HG02943 (cell line): ENCODE results near the gene DPP4.

Experiments used
- ATAC-seq: cut with Tn5 transposase; IDR thresholded peaks from one replicate; pipeline ENCODE4 v1.9.1; 2021; ENCODE audit warnings: mild to moderate bottlenecking, low read depth, moderate library complexity; ENCODE audit not compliant: unreplicated experiment

DPP4 gene

GRCh38 chr2:162086904-162087303 is 12.9 kb upstream of the DPP4 start:
- ATAC-seq: no peak

GRCh38 chr2:162085090-162085891 is 11.3 kb upstream of the DPP4 start:
- no peak for ATAC-seq

GRCh38 chr2:162084536-162084935 is 10.5 kb upstream of the DPP4 start:
- no peak for ATAC-seq

- no peak for ATAC-seq
These were observed 8.7 kb upstream of the DPP4 start for GRCh38 chr2:162082681-162083080.

GRCh38 chr2:162082036-162082435 is 8.0 kb upstream of the DPP4 start:
- ATAC-seq: no peak

- ATAC-seq: no peak
These were observed 5.5 kb upstream of the DPP4 start for GRCh38 chr2:162079514-162079913.

GRCh38 chr2:162075689-162076132 is 1.7 kb upstream of the DPP4 start:
- ATAC-seq: no peak

- ATAC-seq: no peak
These were observed 1.1 kb upstream of the DPP4 start for GRCh38 chr2:162074928-162075688.

- no peak for ATAC-seq
These were observed 549 bp upstream of the DPP4 start for GRCh38 chr2:162074632-162074895.

GRCh38 chr2:162072976-162073887 is 783 bp downstream of the DPP4 start:
- no peak for ATAC-seq

- peak; percentile 47 for ATAC-seq
These were observed 1.8 kb downstream of the DPP4 start for GRCh38 chr2:162072181-162072702.

GRCh38 chr2:162071001-162071400 is 3.0 kb downstream of the DPP4 start:
- no peak for ATAC-seq

GRCh38 chr2:162070228-162070936 is 3.6 kb downstream of the DPP4 start:
- ATAC-seq: no peak

- no peak for ATAC-seq
These were observed 4.6 kb downstream of the DPP4 start for GRCh38 chr2:162069267-162069903.

GRCh38 chr2:162067596-162067995 is 6.4 kb downstream of the DPP4 start:
- no peak for ATAC-seq

GRCh38 chr2:162065767-162066166 is 8.2 kb downstream of the DPP4 start:
- no peak for ATAC-seq

- no peak for ATAC-seq
These were observed 10.1 kb downstream of the DPP4 start for GRCh38 chr2:162063899-162064298.

GRCh38 chr2:162063281-162063680 is 10.7 kb downstream of the DPP4 start:
- ATAC-seq: no peak

- ATAC-seq: no peak
These were observed 11.5 kb downstream of the DPP4 start for GRCh38 chr2:162062559-162062958.

GRCh38 chr2:162061021-162061420 is 13.0 kb downstream of the DPP4 start:
- ATAC-seq: no peak
